Right atrium auricular region (tissue), 2 donors: ENCODE measurements around the gene SCARB1. TPM values are rescaled to one million over a fixed set of nuclear protein-coding genes. Genes with fewer than 3 reads are reported as not detected.

Source experiments
- DNase-seq: peaks from one replicate; pipeline ENCODE4 v3.0.0-alpha.2; 2019; ENCODE audit warnings: low spot score
- H3K27ac ChIP-seq, 2 donors: fragments of 200-600 bp; sonication (generic); 1 replicate in 1 of 2; 2 replicates in 1 of 2; pipeline ENCODE4 v1.5.1; 2016 to 2019
- H3K27me3 ChIP-seq, 2 donors: fragments of 200-600 bp; sonication (generic); one replicate each; pipeline versions ENCODE4 v1.5.1 to v1.6.0; 2017 to 2019
- H3K36me3 ChIP-seq: fragments of 200-600 bp; sonication (generic); one replicate; pipeline ENCODE4 v1.5.1; 2016
- H3K4me1 ChIP-seq, 2 donors: fragments of 200-600 bp; sonication (generic); one replicate each; pipeline versions ENCODE4 v1.5.1 to v1.6.0; 2017 to 2019
- H3K4me3 ChIP-seq, 2 donors: fragments of 200-600 bp; sonication (generic); 1 replicate in 1 of 2; 2 replicates in 1 of 2; pipeline ENCODE4 v1.5.1; 2017 to 2019; ENCODE audit warnings: mild to moderate bottlenecking in 1 of 2, moderate library complexity in 1 of 2
- H3K9me3 ChIP-seq, 2 donors: fragments of 200-600 bp; sonication (generic); one replicate each; pipeline ENCODE4 v1.5.1; 2019
- CTCF ChIP-seq, 2 donors: fragments of 200-600 bp; sonication (generic); IDR thresholded peaks; one replicate each; pipeline ENCODE4 v1.5.1; 2019; ENCODE audit warnings: antibody characterized with exemption in 2 of 2
- total RNA-seq, 2 donors: library from RNA; depleted of rRNA; stranded (reverse); fragments of >200 nt; gene quantifications; one replicate each; pipeline ENCODE4 v1.1.0, GENCODE V29; 2016

SCARB1 gene
- total RNA-seq, 2 donors from 2014 or later: 14.9 to 22.6 TPM

GRCh38 chr12:124842800-124843510, 20.7 kb downstream of the SCARB1 start:
- no peak for DNase-seq
- H3K4me3 ChIP-seq: no peak overlapping the region
- no peaks in the 10 kb centered on the region for H3K9me3 ChIP-seq
- H3K4me1 ChIP-seq: peaks cover 0 to 38% of the 10 kb centered on the region in 2 donors
- no peaks in the 10 kb centered on the region for H3K36me3 ChIP-seq
- H3K27ac ChIP-seq: peak overlapping the region; percentile 78
- no peak for TF ChIP-seq CTCF (IDR thresholded peaks at IDR 0.05)
- H3K27me3 ChIP-seq: no peaks in the 10 kb centered on the region

GRCh38 chr12:124842073-124842749, 21.5 kb downstream of the SCARB1 start:
- no peak for TF ChIP-seq CTCF (IDR thresholded peaks at IDR 0.05)
- peak overlapping the region; percentile 78 for H3K27ac ChIP-seq
- no peak for DNase-seq
- no peak overlapping the region for H3K4me3 ChIP-seq
- no peaks in the 10 kb centered on the region for H3K9me3 ChIP-seq
- peaks cover 0 to 35% of the 10 kb centered on the region in 2 donors for H3K4me1 ChIP-seq
- H3K27me3 ChIP-seq: no peaks in the 10 kb centered on the region
- H3K36me3 ChIP-seq: no peaks in the 10 kb centered on the region

GRCh38 chr12:124841558-124841945, 22.1 kb downstream of the SCARB1 start:
- no peak for TF ChIP-seq CTCF (IDR thresholded peaks at IDR 0.05)
- H3K4me3 ChIP-seq: no peak overlapping the region
- no peaks in the 10 kb centered on the region for H3K9me3 ChIP-seq
- no peak for DNase-seq
- H3K27ac ChIP-seq: peak overlapping the region; percentile 78
- peaks cover 0 to 30% of the 10 kb centered on the region in 2 donors for H3K4me1 ChIP-seq
- H3K36me3 ChIP-seq: no peaks in the 10 kb centered on the region
- H3K27me3 ChIP-seq: no peaks in the 10 kb centered on the region

GRCh38 chr12:124837958-124838803, 25.5 kb downstream of the SCARB1 start:
- peaks cover 0 to 45% of the 10 kb centered on the region in 2 donors for H3K4me1 ChIP-seq
- H3K4me3 ChIP-seq: no peak overlapping the region

More at GRCh38 chr12:124837958-124838803, 25.5 kb downstream of the SCARB1 start:
- Histone ChIP-seq H3K27me3 (no peaks in the 10 kb centered on the region), H3K36me3 (no peaks in the 10 kb centered on the region), H3K9me3 (no peaks in the 10 kb centered on the region), H3K27ac (peak overlapping the region; percentile 82)
- peak; percentile 81 for DNase-seq
- no peak for TF ChIP-seq CTCF (IDR thresholded peaks at IDR 0.05)
